ENCODE measurements around the gene DEAF1.
"Not testable (repeated sequence)": the region's sequence is repeated elsewhere in the genome, so short reads cannot be mapped to it uniquely, and the experiment has no call there.

Gene DEAF1

GRCh38 chr11:679271-680207 is 15.5 kb downstream of the DEAF1 start:
- no peak for DNase-seq (ENCODE audit: low read depth in 2 of 2)

- no peak for DNase-seq (ENCODE audit: low read depth in 2 of 2)
Observed at GRCh38 chr11:678297-678696, 16.7 kb downstream of the DEAF1 start.

GRCh38 chr11:674406-674805 is 20.6 kb downstream of the DEAF1 start:
- no peak for DNase-seq (ENCODE audit: low read depth in 2 of 2)

- no peak for DNase-seq (ENCODE audit: low read depth in 2 of 2)
Observed at GRCh38 chr11:673866-674265, 21.2 kb downstream of the DEAF1 start.

- peak in 1 of 2 experiments; percentile 14 for DNase-seq (ENCODE audit: low read depth in 2 of 2)
Observed at GRCh38 chr11:665704-666281, 29.2 kb downstream of the DEAF1 start.

GRCh38 chr11:665062-665703 is 29.8 kb downstream of the DEAF1 start:
- DNase-seq (ENCODE audit: low read depth in 2 of 2) = no peak

GRCh38 chr11:662689-663274 is 32.2 kb downstream of the DEAF1 start:
- no peak for DNase-seq (ENCODE audit: low read depth in 2 of 2)

GRCh38 chr11:660681-661444 is 34.2 kb downstream of the DEAF1 start:
- no peak for DNase-seq (ENCODE audit: low read depth in 2 of 2)

GRCh38 chr11:660281-660680 is 34.7 kb downstream of the DEAF1 start:
- no peak for DNase-seq (ENCODE audit: low read depth in 2 of 2)

GRCh38 chr11:659532-660085 is 35.4 kb downstream of the DEAF1 start:
- no peak for DNase-seq (ENCODE audit: low read depth in 2 of 2)

GRCh38 chr11:657691-658126 is 37.3 kb downstream of the DEAF1 start:
- no peak for DNase-seq (ENCODE audit: low read depth in 2 of 2)

- DNase-seq (ENCODE audit: low read depth in 2 of 2) = no peak
Observed at GRCh38 chr11:656866-657265, 38.2 kb downstream of the DEAF1 start.

- no peak for DNase-seq (ENCODE audit: low read depth in 2 of 2)
Observed at GRCh38 chr11:656426-656825, 38.6 kb downstream of the DEAF1 start.

- no peak for DNase-seq (ENCODE audit: low read depth in 2 of 2)
Observed at GRCh38 chr11:655036-655726, 39.8 kb downstream of the DEAF1 start.

- DNase-seq (ENCODE audit: low read depth in 2 of 2) = not testable (repeated sequence)
Observed at GRCh38 chr11:654444-654843, 40.6 kb downstream of the DEAF1 start.

- DNase-seq (ENCODE audit: low read depth in 2 of 2) = no peak
Observed at GRCh38 chr11:653837-654236, 41.2 kb downstream of the DEAF1 start.

- not testable (repeated sequence) for DNase-seq (ENCODE audit: low read depth in 2 of 2)
Observed at GRCh38 chr11:653136-653535, 41.9 kb downstream of the DEAF1 start.

- no peak for DNase-seq (ENCODE audit: low read depth in 2 of 2)
Observed at GRCh38 chr11:650482-650881, 44.5 kb downstream of the DEAF1 start.

- DNase-seq (ENCODE audit: low read depth in 2 of 2) = not testable (repeated sequence)
Observed at GRCh38 chr11:647672-648158, 47.3 kb downstream of the DEAF1 start.

GRCh38 chr11:646214-646613 is 48.8 kb downstream of the DEAF1 start:
- DNase-seq (ENCODE audit: low read depth in 2 of 2) = no peak
